VCaP (cell line): ENCODE data around the gene CNOT4.
A peak's percentile ranks its signal among the peaks of the same experiment; 100 is the strongest.

Source experiments
- H3K27ac ChIP-seq: fragments of 450-650 bp; 2 replicates; pipeline ENCODE4 v1.5.1; 2017
- TF ChIP-seq, protein P1 (sequence below): fragments of 450-650 bp; conservative IDR thresholded peaks from 2 replicates; pipeline ENCODE4 v1.5.1; 2017; ENCODE audit warnings: mild to moderate bottlenecking, moderate library complexity

The CNOT4 gene

GRCh38 chr7:135397689-135398088, 112.2 kb downstream of the CNOT4 start:
- TF ChIP-seq, protein P1, sequence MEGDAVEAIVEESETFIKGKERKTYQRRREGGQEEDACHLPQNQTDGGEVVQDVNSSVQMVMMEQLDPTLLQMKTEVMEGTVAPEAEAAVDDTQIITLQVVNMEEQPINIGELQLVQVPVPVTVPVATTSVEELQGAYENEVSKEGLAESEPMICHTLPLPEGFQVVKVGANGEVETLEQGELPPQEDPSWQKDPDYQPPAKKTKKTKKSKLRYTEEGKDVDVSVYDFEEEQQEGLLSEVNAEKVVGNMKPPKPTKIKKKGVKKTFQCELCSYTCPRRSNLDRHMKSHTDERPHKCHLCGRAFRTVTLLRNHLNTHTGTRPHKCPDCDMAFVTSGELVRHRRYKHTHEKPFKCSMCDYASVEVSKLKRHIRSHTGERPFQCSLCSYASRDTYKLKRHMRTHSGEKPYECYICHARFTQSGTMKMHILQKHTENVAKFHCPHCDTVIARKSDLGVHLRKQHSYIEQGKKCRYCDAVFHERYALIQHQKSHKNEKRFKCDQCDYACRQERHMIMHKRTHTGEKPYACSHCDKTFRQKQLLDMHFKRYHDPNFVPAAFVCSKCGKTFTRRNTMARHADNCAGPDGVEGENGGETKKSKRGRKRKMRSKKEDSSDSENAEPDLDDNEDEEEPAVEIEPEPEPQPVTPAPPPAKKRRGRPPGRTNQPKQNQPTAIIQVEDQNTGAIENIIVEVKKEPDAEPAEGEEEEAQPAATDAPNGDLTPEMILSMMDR = no peak
- no peak overlapping the region for H3K27ac ChIP-seq

GRCh38 chr7:135392701-135393100, 117.2 kb downstream of the CNOT4 start:
- TF ChIP-seq, protein P1 = no peak
- H3K27ac ChIP-seq = no peak overlapping the region

DNA sequence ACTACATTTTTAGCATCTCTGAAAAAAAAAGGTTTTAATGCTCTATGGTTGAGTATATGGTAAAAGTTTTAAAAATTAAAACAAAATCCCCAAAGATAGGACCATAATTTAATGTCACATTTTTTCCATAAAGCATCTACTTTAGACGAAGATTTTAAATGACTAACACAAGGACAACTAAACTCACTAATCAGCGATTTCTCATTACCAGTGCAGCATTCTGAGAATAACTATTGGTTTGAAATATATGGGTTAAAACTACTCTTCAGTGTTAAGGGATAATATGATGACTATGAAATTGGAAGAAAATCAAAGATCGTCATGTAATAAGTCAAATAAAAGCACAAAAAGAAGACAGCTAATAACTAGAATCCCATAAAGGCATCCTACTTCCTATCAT, 118.4 kb downstream of the CNOT4 start:
- H3K27ac ChIP-seq = no peak overlapping the region
- TF ChIP-seq, protein P1 = no peak

- H3K27ac ChIP-seq = no peak overlapping the region
- TF ChIP-seq, protein P1 = no peak
Measured at GRCh38 chr7:135390829-135391228, 119.1 kb downstream of the CNOT4 start.

GRCh38 chr7:135389971-135390370, 119.9 kb downstream of the CNOT4 start:
- H3K27ac ChIP-seq = no peak overlapping the region
- TF ChIP-seq, protein P1 = no peak

GRCh38 chr7:135388616-135389015, 121.3 kb downstream of the CNOT4 start:
- H3K27ac ChIP-seq = no peak overlapping the region
- TF ChIP-seq, protein P1 = no peak

DNA sequence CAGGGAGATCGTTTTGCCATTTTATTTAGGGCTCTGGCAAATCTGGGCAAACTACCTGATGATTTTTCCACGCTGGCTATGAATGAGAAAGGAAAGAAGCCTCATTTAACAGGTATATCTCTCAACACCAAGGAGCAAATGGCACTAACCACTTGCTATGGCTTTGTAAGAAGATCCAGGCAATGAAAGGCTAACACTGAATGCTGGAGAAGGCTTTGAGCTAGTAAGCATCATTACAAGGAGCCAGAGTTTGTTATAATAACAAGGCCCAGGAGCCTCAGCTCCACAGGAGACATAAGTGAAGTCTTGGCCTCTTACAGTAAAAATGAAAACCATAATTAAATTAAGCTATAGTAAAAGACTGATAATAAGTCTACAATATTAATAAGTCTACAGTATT, 123.1 kb downstream of the CNOT4 start:
- TF ChIP-seq, protein P1 = no peak
- no peak overlapping the region; the same call in 1 of the 2 replicates for H3K27ac ChIP-seq

- H3K27ac ChIP-seq = peak overlapping the region; percentile 37
- TF ChIP-seq, protein P1 = no peak
Measured at GRCh38 chr7:135386181-135386580, 123.7 kb downstream of the CNOT4 start.
